Measurements from ENCODE around the gene EEF1AKMT3. TPM values are rescaled to one million over a fixed set of nuclear protein-coding genes. Genes with fewer than 3 reads are reported as not detected.

The EEF1AKMT3 gene
- total and polyA plus RNA-seq, 7 donors, result 1.6 to 11.9 (median 9.0) TPM

DNA sequence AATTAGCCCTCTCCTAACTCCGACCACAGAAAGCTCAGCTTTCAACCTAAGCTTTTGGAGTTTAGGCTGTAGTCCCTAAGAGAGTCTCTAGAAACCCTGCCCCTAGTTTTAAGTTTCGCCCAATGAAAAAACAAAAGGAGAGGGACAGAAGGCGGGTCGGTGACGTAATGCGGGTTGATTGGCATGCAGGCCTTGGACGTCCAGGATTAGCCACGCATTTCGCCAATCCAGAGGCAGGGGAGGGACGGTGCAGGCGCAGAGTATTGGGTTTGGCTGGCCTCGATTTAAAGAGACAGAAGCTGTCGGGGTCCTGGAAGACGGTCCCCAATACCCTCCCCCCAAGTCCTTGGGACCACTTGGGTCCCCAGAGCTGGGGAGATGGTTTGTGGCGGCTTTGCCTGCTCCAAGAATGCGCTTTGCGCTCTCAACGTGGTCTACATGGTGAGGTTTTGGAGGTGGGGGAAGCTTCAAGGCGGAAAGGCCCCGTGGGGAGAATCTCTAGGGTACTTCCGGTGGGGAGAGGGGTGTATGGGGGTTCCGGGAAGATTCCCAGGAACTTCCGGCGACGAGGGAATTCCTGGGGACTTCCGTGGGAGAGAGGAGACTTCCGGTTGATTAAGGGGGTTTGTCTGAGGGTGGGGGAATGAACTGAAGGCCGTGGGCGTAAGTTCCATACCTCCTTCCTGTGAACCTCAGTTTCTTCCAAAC is 27.5 kb upstream of the EEF1AKMT3 start, which contains the start of gene TSPAN31:
TSPAN31 (plus strand) TSS at position 263 of the 708 bp plus-strand sequence; CDS start at position 379, 116 bp downstream.
- H3K9me3 ChIP-seq, result no peaks in the 10 kb centered on the region
- H3K4me1 ChIP-seq, result peaks cover 0 to 14% (median 13%) of the 10 kb centered on the region in 4 donors
- H3K27ac ChIP-seq, result peak within 1 kb of the TSS; percentile 89 to 99 (median 92)
- intact Hi-C loops (cut with DNase I), result no loop called here
- H3K4me3 ChIP-seq, result peak within 1 kb of the TSS; percentile 65 to 98 (median 72)
- WGBS, 2 donors, result 1% methylated on average over 29 of the region's 29 CpGs
- H3K27me3 ChIP-seq, result peaks cover 0 to 13% (median 0%) of the 10 kb centered on the region in 3 donors
- TF ChIP-seq POLR2A (IDR thresholded peaks at IDR 0.05) (peak; percentile 24 to 45), POLR2AphosphoS5 (IDR thresholded peaks at IDR 0.05) (peak; percentile 53 to 90 (median 70)), EP300 (IDR thresholded peaks at IDR 0.05) (no peak)
- TF ChIP-seq, protein P1, sequence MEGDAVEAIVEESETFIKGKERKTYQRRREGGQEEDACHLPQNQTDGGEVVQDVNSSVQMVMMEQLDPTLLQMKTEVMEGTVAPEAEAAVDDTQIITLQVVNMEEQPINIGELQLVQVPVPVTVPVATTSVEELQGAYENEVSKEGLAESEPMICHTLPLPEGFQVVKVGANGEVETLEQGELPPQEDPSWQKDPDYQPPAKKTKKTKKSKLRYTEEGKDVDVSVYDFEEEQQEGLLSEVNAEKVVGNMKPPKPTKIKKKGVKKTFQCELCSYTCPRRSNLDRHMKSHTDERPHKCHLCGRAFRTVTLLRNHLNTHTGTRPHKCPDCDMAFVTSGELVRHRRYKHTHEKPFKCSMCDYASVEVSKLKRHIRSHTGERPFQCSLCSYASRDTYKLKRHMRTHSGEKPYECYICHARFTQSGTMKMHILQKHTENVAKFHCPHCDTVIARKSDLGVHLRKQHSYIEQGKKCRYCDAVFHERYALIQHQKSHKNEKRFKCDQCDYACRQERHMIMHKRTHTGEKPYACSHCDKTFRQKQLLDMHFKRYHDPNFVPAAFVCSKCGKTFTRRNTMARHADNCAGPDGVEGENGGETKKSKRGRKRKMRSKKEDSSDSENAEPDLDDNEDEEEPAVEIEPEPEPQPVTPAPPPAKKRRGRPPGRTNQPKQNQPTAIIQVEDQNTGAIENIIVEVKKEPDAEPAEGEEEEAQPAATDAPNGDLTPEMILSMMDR (IDR thresholded peaks at IDR 0.05), result no peak
- peak; percentile 99 for DNase-seq
- peaks cover 0 to 37% (median 20%) of the 10 kb centered on the region in 4 donors for H3K36me3 ChIP-seq

- peaks cover 0 to 42% (median 20%) of the 10 kb centered on the region in 4 donors for H3K36me3 ChIP-seq
- H3K4me1 ChIP-seq, result peaks cover 0 to 14% (median 13%) of the 10 kb centered on the region in 4 donors
- intact Hi-C loops (cut with DNase I), result no loop called here
- no peaks in the 10 kb centered on the region for H3K9me3 ChIP-seq
- H3K27me3 ChIP-seq, result peaks cover 0 to 8% (median 0%) of the 10 kb centered on the region in 3 donors
- H3K4me3 ChIP-seq, result peak overlapping the region; percentile 65 to 98 (median 72)
- no peak for TF ChIP-seq POLR2AphosphoS5 (IDR thresholded peaks at IDR 0.05)
- TF ChIP-seq EP300 (IDR thresholded peaks at IDR 0.05), result no peak
- TF ChIP-seq, protein P1 (IDR thresholded peaks at IDR 0.05), result no peak
- TF ChIP-seq POLR2A (IDR thresholded peaks at IDR 0.05), result no peak
- DNase-seq, result peak; percentile 65
- 47 to 61% methylated on average over 8 of the region's 8 CpGs for WGBS, 2 donors
- H3K27ac ChIP-seq, result peak overlapping the region; percentile 89 to 99 (median 92)
Observed at GRCh38 chr12:57745485-57745881, 26.9 kb upstream of the EEF1AKMT3 start.

DNA sequence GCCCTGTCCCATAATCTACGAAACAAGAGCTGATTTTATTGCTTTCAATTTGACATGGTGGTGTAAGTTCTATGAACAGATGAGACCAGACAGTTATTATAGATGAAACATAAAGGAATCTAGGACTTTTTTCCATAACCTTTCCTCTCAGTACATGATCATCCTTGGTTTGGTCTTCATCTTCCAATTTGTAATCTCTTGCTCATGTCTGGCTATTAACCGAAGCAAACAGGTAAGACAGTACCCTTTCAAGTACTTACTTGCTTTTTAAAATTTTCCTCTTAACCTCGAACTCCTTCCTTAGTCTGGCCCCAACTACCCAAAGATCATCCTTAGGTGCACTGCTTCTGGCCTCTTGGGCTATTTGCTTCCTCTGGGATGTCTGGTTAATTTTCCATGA is 26.4 kb upstream of the EEF1AKMT3 start:
- H3K4me3 ChIP-seq, result peak overlapping the region in 2 of 4 donors; percentile 70 to 75
- peak overlapping the region in 2 of 4 donors; percentile 89 to 95 for H3K27ac ChIP-seq

GRCh38 chr12:57749061-57749460 is 23.4 kb upstream of the EEF1AKMT3 start:
- Histone ChIP-seq H3K9me3 (no peaks in the 10 kb centered on the region), H3K4me1 (peaks cover 0 to 32% (median 30%) of the 10 kb centered on the region in 4 donors), H3K27me3 (no peaks in the 10 kb centered on the region), H3K27ac (no peak overlapping the region), H3K4me3 (no peak overlapping the region), H3K36me3 (peaks cover 0 to 48% (median 20%) of the 10 kb centered on the region in 4 donors)
- 93 to 96% methylated on average over 5 of the region's 5 CpGs for WGBS, 2 donors
- intact Hi-C loops (cut with DNase I), result no loop called here
- no peak for TF ChIP-seq POLR2A (IDR thresholded peaks at IDR 0.05)
- TF ChIP-seq EP300 (IDR thresholded peaks at IDR 0.05), result no peak
- peak; percentile 53 for DNase-seq

More for the DNA sequence above, 26.4 kb upstream of the EEF1AKMT3 start:
- intact Hi-C loops (cut with DNase I), result no loop called here
- TF ChIP-seq, protein P1 (IDR thresholded peaks at IDR 0.05), result no peak
- no peak for TF ChIP-seq EP300 (IDR thresholded peaks at IDR 0.05)
- TF ChIP-seq POLR2AphosphoS5 (IDR thresholded peaks at IDR 0.05), result no peak
- TF ChIP-seq POLR2A (IDR thresholded peaks at IDR 0.05), result no peak
- Histone ChIP-seq H3K36me3 (peaks cover 0 to 48% (median 20%) of the 10 kb centered on the region in 4 donors), H3K9me3 (no peaks in the 10 kb centered on the region), H3K4me1 (peaks cover 0 to 19% (median 18%) of the 10 kb centered on the region in 4 donors), H3K27me3 (peaks cover 0 to 2% (median 0%) of the 10 kb centered on the region in 3 donors)
- WGBS, 2 donors, result 79 to 89% methylated on average over 3 of the region's 3 CpGs
- no peak for DNase-seq

Data from sigmoid colon (tissue), 7 donors.